Rectal smooth muscle tissue (tissue), 1 donor: ENCODE results near the gene MBD1.
A peak's percentile ranks its signal among the peaks of the same experiment; 100 is the strongest.

ENCODE experiments used
- H3K27ac ChIP-seq: one replicate; pipeline ENCODE4 v1.7.0; 2013; ENCODE audit warnings: low read depth, low read length, inconsistent platforms
- H3K27me3 ChIP-seq: one replicate; pipeline ENCODE4 v1.7.0; 2013; ENCODE audit warnings: low read length; ENCODE audit not compliant: control insufficient read depth, insufficient read depth
- H3K36me3 ChIP-seq: one replicate; pipeline ENCODE4 v1.7.0; 2013; ENCODE audit warnings: low read length; ENCODE audit not compliant: control insufficient read depth, insufficient read depth
- H3K4me1 ChIP-seq: one replicate; pipeline ENCODE4 v1.7.0; 2013; ENCODE audit warnings: low read length; ENCODE audit not compliant: control insufficient read depth, insufficient read depth
- H3K4me3 ChIP-seq: one replicate; pipeline ENCODE4 v1.7.0; 2013; ENCODE audit warnings: low read length
- H3K9ac ChIP-seq: one replicate; pipeline ENCODE4 v1.7.0; 2013; ENCODE audit warnings: low read length

The MBD1 gene

GRCh38 chr18:50287028-50287440 lies 5.7 kb upstream of the MBD1 start:
- H3K9ac ChIP-seq = peak overlapping the region; percentile 67
- H3K27ac ChIP-seq = peak overlapping the region; percentile 73
- peaks cover under 1% of the 10 kb centered on the region for H3K4me1 ChIP-seq
- H3K36me3 ChIP-seq = peaks cover 15% of the 10 kb centered on the region
- peak overlapping the region; percentile 98 for H3K4me3 ChIP-seq
- no peaks in the 10 kb centered on the region for H3K27me3 ChIP-seq

DNA sequence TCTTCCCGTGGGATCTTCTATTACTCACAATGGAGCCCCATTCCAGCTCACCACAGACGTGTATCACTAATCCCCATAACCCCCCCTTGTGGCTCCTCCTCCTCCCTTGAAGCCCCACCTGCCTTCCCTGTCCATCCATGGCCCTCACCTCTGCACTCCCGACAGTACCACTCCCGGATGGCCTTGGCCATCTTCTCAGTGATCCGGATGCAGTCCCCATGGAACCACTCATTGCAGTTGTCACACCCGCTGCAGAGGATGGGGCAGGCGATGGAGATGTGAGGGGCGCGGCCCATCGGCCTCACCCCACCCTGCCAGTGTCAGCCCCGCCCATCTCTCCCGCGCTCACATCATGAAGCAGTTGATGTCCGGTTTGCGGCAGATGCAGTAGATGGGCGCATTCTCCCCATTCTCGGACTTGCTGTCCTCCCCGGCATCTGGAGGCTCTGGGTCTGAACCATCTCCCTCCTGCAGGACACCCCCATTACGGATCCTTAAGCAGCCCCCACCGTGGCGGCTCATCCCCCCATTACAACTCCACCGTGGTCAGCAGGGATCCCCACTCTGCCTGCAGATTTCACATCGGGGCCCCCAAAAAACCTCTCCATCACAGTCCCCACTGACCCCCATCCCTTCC lies 5.2 kb upstream of the MBD1 start:
- peaks cover 2% of the 10 kb centered on the region for H3K4me1 ChIP-seq
- no peak overlapping the region for H3K9ac ChIP-seq
- H3K4me3 ChIP-seq = peak overlapping the region; percentile 98
- peaks cover 15% of the 10 kb centered on the region for H3K36me3 ChIP-seq
- H3K27me3 ChIP-seq = no peaks in the 10 kb centered on the region
- peak overlapping the region; percentile 73 for H3K27ac ChIP-seq

DNA sequence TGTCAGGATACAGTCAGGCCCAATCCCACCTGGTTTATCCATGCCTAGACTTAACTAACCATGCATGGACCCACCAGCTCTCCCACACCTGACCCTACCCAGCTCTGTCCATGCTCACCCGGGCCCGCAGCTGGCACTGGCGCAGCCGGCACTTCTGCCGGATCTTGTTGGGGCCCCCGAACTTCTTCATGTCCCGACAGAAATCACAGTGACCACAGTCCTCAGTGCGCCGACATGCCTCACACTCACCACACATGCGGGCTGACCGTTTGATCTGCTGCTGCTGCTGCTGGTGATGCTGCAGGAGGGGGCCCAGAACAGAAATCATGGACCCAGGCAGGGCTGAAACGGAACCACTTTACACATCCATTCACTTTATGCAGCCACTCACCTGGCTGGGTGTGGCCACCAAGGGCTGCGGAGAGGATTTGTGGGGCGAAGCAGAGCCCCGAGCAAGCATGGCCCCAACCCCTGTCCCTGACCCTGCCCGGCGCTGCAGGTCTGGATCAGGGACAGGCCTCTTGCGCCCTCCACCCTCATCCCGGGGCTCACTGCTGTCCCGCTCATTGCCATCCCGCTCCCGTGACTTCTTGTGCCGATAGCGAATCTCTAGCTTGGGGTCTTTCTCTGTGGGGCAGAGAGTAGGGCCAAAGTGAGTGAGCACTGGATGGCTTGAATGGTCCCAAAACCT lies 4.5 kb upstream of the MBD1 start:
- peaks cover 3% of the 10 kb centered on the region for H3K4me1 ChIP-seq
- no peaks in the 10 kb centered on the region for H3K27me3 ChIP-seq
- H3K9ac ChIP-seq = no peak overlapping the region
- H3K36me3 ChIP-seq = peaks cover 15% of the 10 kb centered on the region
- no peak overlapping the region for H3K27ac ChIP-seq
- no peak overlapping the region for H3K4me3 ChIP-seq

DNA sequence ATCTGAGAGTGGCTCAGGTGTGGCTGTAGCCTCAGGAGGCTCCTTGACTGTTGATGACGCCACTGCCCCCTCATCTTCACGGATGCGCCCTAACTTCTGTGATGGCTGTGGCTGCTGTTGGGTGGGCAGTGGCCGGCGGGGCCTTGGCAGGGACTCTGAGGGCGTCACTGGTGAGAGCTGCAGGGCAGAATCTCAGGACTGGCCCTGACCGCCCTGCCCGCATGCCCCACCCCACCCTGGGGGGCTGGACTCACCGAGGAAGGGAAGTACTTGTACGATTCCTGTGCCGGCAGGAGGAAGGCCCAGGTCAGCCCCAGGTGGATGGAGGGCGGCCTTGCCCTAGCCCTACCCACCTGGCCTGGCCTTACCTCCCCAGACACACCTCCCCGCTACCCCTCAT lies 3.7 kb upstream of the MBD1 start:
- H3K4me3 ChIP-seq = no peak overlapping the region
- no peaks in the 10 kb centered on the region for H3K27me3 ChIP-seq
- no peak overlapping the region for H3K9ac ChIP-seq
- H3K27ac ChIP-seq = no peak overlapping the region
- peaks cover 10% of the 10 kb centered on the region for H3K4me1 ChIP-seq
- peaks cover 15% of the 10 kb centered on the region for H3K36me3 ChIP-seq

DNA sequence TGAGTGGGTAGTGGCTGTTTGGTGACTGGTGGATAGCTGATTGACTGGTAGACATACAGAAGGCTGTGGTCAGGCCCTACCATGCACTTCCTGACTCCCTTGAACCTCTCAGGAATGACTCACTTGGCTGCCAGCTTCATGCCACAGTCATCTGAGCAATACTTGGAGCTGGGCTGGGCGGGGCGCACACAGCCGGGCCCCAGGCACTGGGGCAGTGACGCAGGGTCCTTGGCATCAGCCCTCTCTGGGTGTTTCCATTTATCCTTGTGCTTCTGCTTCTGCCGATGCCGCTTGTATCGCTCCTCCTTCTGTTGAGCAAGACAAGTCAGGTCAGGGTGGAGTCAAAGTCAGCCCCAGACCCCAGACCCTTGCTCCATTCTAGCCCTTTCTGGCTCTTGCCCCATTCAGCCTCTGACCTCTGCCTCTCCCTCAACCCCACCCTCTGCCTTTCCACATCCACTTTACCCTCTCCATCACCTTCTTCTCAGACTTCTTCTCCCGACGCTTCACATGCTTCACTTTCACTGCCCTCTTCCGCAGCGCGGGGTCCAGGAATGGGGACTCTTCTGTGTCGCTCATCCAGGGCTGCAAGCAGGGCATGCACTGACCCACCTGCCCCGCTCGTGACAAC lies 3.0 kb upstream of the MBD1 start:
- Histone ChIP-seq H3K36me3 (peaks cover 15% of the 10 kb centered on the region), H3K27me3 (no peaks in the 10 kb centered on the region), H3K27ac (no peak overlapping the region), H3K4me3 (no peak overlapping the region), H3K4me1 (peaks cover 12% of the 10 kb centered on the region), H3K9ac (no peak overlapping the region)

- H3K4me3 ChIP-seq = no peak overlapping the region
- no peaks in the 10 kb centered on the region for H3K27me3 ChIP-seq
- no peak overlapping the region for H3K9ac ChIP-seq
- peaks cover 18% of the 10 kb centered on the region for H3K36me3 ChIP-seq
- no peak overlapping the region for H3K27ac ChIP-seq
- peaks cover 12% of the 10 kb centered on the region for H3K4me1 ChIP-seq
Observed at GRCh38 chr18:50283469-50284209, 2.3 kb upstream of the MBD1 start.

- Histone ChIP-seq H3K36me3 (peaks cover 18% of the 10 kb centered on the region), H3K4me1 (peaks cover 12% of the 10 kb centered on the region), H3K27ac (no peak overlapping the region), H3K4me3 (no peak overlapping the region), H3K9ac (no peak overlapping the region), H3K27me3 (no peaks in the 10 kb centered on the region)
Observed at GRCh38 chr18:50282521-50283335, 1.4 kb upstream of the MBD1 start.

- Histone ChIP-seq H3K9ac (peak overlapping the region; percentile 13), H3K4me3 (peak overlapping the region; percentile 99), H3K4me1 (peaks cover 12% of the 10 kb centered on the region), H3K27me3 (no peaks in the 10 kb centered on the region), H3K36me3 (peaks cover 18% of the 10 kb centered on the region), H3K27ac (peak overlapping the region; percentile 90)
Observed at GRCh38 chr18:50281972-50282520, 723 bp upstream of the MBD1 start.

GRCh38 chr18:50280707-50281294 lies 522 bp downstream of the MBD1 start:
- H3K36me3 ChIP-seq = peaks cover 31% of the 10 kb centered on the region

GRCh38 chr18:50279752-50280151 lies 1.6 kb downstream of the MBD1 start:
- no peak overlapping the region for H3K27ac ChIP-seq
- H3K9ac ChIP-seq = no peak overlapping the region
- H3K4me3 ChIP-seq = peak overlapping the region; percentile 99
- H3K27me3 ChIP-seq = no peaks in the 10 kb centered on the region
- peaks cover 12% of the 10 kb centered on the region for H3K4me1 ChIP-seq
- H3K36me3 ChIP-seq = peaks cover 40% of the 10 kb centered on the region

More at GRCh38 chr18:50280707-50281294, 522 bp downstream of the MBD1 start:
- H3K9ac ChIP-seq = peak overlapping the region; percentile 99
- H3K27ac ChIP-seq = peak overlapping the region; percentile 85
- H3K4me1 ChIP-seq = peaks cover 12% of the 10 kb centered on the region
- H3K4me3 ChIP-seq = peak overlapping the region; percentile 99
- no peaks in the 10 kb centered on the region for H3K27me3 ChIP-seq

DNA sequence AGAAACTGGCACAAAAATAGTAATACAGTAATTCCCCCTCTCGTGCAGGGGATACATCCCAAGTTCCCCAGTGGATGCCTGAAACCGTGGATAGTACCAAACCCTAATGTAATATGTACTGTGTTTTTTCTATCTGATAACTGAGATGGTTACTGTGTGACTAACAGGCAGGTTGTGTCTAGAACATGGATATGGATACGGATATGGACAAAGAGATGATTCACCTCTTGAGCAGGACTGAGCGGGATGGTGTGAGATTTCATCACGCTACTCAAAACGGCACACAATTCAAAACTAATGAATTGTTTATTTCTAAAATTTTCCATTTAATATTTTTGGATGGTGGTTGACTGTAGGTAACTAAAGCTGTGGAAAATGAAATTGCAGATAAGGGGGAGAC lies 3.4 kb downstream of the MBD1 start:
- no peak overlapping the region for H3K9ac ChIP-seq
- peaks cover 43% of the 10 kb centered on the region for H3K36me3 ChIP-seq
- H3K4me1 ChIP-seq = peaks cover 12% of the 10 kb centered on the region
- no peak overlapping the region for H3K27ac ChIP-seq
- no peak overlapping the region for H3K4me3 ChIP-seq
- no peaks in the 10 kb centered on the region for H3K27me3 ChIP-seq
